HG03060 (cell line): Measurements from ENCODE around the gene ITGB6.
"Not testable (repeated sequence)": the region's sequence is repeated elsewhere in the genome, so short reads cannot be mapped to it uniquely, and the experiment has no call there.

Source experiments
- ATAC-seq: cut with Tn5 transposase; IDR thresholded peaks from one replicate; pipeline ENCODE4 v1.9.1; 2021; ENCODE audit warnings: low read depth, moderate number of reproducible peaks; ENCODE audit not compliant: unreplicated experiment

ITGB6 gene

DNA sequence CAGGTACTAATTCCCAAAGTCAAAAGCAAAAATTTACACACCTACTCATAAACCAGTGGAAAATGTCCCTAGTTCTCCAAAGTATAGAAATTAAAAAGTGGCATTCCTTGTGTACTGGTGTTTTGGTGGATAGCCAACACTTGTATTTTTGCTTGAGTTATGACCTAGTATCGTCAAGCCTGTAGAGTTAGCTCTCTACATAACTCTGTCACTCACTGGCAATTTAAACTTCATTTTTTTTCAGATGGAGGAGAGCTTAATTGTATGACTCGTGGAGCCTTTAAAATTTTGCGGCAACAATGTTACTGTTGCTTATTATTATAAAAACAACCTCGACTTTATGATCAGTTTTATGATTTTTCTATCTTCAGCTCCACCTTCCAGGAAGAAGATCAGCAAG is 58.7 kb downstream of the ITGB6 start:
- ATAC-seq = no peak

DNA sequence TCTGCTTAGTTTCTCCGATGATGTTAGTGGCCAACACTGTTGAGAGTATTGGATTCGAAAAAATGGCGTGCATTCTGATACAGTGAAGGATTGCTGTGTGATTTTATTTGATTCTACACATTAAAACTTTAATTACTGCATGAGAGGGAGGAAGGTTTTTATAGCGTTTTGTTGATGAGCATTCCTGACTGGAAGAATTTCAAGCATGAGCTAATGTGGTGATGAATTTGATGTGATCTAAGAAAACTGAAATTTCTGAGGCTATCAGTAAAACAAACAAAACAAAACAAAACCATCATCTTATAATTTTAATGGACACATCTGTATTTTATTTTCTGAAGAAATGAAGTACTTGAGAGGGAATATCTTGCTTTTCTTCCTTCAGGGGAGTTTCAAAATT is 59.6 kb downstream of the ITGB6 start:
- no peak for ATAC-seq

DNA sequence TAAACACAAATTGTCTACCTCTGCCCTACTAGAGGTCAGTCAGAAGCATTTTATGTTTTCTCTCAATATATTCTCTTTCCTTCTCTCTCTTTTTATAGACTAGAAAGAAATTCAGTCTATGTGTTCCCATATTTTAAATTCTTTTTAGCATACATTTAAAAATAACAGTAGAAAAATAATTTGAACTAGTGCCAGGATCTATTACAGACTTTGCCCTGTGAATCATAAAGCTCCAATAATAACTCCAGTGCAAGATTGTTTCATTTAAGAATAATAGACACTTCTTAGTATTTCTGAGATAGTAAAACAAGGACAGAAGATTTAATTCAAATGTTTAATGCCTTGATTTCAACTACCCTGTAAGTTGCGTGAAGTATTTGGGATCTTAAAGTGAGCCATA is 60.1 kb downstream of the ITGB6 start:
- ATAC-seq = no peak

DNA sequence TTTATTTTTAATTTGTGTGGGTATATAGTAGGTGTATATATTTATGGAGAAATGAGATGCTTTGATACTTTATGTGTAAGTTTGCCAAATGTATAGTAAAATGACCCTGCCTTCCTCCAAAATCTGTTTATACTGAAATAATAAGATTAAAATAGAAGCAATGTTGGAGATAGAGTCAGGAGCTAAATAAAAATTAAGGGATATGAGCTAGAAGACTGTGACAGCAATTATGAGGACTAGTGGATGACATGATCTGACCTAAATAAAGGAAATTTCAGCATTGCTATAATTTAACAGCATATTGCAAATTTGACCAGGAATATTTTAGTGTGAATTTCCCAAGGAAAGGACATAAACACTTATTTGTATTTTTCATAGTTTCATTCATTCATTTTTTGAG is 60.7 kb downstream of the ITGB6 start:
- no peak for ATAC-seq

DNA sequence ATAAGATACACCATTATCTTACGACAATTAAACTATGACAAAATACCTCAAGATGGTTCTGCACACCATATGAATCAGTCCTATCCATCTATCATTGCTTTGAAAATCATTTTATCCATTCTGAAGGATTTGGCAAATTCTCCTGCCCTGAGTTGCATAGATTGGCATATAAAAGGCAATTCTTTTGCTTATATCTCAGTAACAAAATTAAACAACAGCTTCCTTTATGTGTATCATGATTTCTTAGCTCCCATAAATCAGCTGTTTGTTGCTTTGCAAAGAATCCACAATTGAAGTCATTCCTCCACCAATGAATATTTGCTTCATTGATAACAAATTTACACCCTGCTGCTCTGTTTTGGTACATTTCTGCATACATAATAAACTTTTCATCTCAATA is 61.7 kb downstream of the ITGB6 start:
- ATAC-seq = no peak

DNA sequence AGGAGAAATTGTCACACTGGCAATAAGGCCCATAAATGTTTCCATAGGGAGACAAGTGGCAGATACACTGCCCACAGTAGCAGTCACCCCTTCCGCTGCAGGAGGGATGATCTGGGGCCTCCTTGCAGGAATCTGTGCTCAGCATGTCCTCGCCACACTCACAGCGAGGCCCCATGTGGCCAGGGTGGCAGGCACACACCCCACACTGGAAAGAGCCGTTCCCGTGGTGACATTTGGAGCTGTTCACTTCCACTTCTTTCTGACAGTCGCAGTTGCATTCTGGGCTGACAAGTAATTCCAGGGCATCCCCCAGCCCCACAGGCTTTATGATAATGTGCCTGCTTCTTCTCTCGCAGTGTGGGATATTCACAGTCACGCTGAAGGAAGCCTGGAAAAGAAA is 62.6 kb downstream of the ITGB6 start:
- ATAC-seq = no peak

DNA sequence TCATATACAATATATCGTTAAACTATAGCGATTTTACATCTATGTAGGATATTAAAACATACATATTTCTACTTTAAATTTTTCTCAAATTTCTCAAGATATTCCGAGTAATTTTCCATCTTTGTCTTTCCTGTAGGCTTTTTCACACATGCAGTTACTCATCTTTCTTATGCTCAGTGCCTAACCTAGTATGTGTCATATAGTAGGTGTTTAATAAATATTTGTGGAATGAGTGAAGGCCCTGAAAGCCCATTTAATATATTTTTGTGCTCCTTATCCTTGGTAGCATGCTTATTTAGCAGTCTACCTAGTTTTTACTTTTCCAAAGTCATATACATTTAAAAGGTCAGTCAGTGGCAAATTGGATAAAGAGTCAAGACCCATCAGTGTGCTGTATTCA is 67.3 kb downstream of the ITGB6 start:
- no peak for ATAC-seq

DNA sequence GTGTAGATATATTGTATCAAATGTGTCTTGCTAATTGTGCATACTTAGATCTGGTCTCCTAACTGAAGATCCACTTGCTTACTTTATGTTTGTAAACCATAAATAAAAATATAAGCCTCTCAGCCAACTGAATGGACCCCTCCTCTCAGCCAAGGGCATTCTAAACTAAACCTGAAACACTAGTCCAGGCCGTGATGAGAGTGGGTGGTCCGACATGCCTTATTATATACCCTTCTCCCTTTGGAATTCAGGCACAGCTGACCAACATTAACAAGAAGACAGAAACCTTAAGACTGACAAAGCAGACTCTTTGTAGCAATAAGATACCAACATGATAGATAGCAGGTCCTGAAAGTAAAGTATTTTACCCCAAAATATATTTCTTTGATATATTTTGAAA is 73.3 kb downstream of the ITGB6 start:
- ATAC-seq = no peak

DNA sequence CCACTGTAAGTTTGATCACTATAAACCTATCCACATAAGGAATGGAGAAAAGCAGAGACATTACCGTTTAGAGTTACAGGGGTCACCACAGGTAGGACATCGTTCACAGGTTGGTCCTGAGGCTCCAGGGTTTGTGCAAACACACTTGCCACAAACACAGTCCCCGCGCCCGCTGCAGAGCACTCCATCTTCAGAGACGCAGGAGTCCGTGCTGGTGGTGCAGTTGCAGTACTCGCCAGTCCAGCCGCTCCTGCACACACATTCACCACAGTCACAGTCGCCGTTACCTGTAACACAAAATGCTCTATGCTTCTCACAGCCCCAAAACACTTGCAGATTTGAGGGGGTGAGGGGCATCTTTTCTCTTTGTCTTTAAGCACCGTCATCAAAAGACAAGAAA is 73.8 kb downstream of the ITGB6 start:
- ATAC-seq = no peak

DNA sequence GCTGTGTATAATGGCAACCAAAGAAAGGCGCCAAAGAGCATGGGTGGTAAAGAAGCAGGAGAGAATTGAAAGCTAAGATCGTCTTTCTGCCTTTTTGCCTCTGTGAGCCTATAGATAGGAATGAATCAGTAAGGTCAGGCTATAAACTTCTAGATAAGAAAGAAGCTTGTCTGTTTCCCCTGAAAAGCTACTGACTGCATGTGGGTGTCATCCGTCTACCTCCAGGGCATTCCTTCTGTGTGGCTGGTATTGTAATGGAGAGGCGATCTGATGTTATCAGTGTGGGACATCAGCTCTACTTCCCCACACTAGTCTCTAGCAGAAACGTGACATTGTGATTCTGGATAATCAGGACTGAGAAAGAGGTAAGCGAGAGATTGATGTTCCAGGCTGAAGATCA is 74.2 kb downstream of the ITGB6 start:
- no peak for ATAC-seq

DNA sequence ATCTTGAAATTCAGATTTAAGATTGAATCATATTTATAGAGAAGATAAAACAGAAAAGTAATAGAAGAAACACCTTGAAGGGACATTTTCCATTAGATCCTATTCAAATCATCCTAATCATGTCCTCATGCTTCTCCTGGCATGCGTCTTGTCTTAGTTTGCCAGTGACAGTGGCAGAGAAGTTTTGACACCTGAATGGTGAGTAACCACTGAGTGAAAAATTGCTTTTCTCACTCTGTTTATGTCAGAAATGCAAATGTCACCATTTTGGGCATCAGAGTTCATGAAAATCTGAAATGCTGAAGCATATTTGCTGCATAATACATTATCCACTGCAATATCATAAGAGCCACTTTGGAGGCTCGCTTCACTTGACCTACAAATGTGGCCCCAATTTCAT is 74.7 kb downstream of the ITGB6 start:
- no peak for ATAC-seq

DNA sequence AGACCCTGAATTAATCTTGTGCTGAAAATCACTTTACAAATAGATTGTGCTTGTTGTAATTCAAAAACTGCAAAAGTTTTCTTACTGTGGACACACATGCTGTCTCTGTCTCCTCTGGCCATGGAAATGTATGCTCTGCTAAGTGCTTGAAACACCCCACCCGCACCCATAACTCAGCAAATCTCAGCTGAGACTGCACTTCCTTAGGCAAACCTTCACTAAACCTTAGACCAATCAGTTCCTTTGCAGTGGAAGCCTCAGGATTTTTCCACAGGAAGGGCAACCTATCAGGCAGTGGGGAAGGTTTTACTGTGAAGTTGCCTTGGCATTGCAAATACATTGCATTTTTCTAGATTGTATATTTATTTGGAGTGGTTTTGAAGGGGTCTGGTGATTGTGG is 75.5 kb downstream of the ITGB6 start:
- no peak for ATAC-seq

DNA sequence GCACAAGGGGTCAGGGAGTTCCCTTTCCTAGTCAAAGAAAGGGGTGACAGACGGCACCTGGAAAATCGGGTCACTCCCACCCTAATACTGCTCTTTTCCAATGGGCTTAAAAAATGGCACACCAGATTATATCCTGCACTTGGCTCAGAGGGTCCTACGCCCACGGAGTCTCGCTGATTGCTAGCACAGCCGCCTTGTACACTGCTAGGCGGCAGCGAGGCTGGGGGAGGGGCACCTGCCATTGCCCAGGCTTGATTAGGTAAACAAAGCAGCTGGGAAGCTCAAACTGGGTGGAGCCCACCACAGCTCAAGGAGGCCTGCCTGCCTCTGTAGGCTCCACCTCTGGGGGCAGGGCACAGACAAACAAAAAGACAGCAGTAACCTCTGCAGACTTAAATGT is 85.4 kb downstream of the ITGB6 start:
- ATAC-seq = not testable (repeated sequence)

DNA sequence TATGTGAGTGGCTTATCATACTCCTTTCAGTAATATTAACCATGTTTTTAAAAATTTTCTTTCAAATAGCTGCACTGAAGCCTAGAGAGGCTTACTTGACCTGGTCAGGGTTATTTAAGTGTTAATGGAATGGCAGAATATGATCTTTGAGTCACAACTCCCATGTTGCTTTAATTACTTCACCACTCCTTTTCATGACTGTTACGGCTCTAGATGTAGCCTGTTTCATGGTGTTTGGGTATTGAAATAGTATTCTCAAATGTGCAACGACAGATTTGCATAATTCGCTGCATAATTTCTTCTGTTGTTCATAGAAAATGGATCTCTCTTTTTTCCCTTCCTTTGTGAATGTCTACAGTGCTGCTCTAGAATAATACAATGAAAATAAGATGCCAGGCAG is 86.1 kb downstream of the ITGB6 start:
- no peak for ATAC-seq

DNA sequence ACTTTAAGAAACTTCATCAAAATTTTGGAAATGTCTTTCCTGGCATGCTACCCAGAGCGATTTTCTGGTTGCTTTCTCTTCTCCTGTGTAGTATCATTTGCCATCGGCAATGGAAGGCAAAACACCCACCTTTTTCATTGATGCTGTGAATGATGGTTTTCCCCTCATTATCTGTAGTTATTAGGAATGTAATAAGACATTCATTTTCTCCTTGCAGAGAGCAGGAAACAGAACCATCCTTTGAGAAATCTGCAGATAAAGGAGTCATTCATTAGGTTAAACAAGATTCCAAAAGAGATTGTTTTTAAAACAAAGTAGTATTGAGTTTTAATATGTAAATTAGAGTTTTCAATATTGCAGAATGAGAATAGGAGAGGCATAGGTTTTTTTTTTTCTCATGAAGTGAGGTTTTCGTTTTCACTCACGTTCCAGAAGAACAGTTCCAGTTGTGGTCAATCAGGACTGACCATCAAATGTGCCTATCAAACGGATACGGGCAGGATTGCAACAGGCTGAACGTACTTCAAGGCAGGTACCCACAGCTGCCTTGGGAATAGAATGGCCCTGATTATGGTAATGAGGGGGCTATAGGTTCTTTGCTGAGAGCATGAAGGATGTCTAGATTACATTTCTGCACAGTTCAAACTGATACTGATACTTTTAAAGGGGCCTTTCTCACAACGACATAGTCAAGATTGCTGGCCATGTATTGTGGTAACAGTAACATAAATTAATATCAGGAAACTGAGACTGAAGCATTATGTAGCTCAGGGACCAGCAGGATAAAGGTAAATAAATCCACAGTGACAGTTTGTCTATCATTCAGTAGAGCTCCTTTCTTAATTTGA is 87.9 kb downstream of the ITGB6 start:
- ATAC-seq = peak; percentile 60

DNA sequence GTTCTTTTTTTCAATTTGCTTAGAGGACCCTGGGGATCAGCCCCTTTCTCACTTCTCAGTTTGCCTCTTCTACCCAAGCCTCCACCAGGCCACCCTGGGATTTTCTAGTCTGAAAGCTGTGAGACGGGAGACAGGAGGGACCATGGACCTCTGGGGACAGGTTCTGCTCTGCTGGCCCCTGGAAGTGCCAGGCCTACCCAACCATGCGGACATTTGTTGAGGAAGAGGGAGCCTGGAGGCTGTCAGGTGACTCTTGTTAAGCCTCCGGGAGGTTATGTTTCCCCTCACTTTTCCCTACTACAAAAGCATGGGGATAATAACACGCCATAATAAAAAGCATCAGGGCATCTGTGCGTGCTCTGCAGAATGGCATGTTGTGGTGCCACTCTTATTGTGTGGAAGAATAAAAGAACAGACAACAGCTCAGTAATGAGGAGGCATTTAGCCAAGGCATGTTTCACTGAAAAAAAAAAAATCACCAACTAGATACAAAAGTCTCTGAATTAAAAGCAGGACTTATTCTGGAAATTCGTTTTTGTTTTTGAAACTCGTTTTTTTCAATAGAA is 89.3 kb downstream of the ITGB6 start:
- no peak for ATAC-seq

DNA sequence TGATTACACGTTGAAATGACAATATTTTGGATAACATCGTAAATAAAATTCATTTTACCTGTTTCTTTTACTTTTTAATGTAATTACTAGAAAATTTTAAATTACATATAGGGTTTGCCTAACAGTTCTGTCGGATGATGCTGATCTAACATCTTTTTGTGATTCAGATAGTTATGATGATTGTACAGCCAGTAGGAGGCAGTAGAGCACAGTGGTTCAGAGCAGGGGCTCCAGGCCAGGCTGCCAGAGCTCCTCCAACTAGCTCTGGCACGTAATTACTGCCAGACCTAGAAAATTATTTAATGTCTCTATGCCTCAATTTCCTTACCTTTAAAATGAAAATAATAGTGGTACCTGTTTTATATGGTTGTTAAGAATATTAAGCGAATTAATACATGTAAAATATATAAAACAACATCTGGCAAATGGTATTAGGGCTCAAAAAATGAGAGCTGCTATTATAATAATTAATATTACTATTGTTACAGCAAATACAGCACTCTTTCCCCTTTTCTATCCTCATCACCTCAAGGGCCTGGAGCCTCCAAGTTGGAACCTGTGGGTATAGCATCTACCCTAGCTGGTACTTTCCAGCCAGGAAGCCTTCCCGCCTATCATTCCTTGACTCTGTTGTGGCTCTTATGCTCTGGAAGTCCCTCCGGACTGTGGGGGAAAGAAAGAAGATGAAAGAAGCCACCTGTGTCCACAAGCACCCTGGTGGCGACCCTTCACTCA is 90.0 kb downstream of the ITGB6 start:
- no peak for ATAC-seq

DNA sequence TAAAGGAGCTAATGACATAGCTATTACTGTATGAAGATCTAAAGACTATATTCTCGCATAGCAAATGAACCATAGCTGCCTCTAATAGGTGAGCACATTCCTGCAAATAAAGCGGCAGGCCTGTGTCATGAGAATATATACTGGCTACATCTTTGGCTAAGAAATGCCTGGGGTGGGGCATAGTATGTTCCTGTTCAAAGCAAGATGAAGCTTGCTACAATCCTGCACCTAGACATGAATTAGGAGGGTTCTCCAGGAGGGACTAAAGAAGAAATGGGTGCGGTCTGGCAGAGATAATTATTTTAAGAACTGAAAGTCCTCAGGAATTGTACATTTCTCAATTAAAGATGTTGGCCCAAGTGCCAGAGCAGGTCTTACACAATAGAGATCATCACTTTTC is 90.8 kb downstream of the ITGB6 start:
- ATAC-seq = no peak

DNA sequence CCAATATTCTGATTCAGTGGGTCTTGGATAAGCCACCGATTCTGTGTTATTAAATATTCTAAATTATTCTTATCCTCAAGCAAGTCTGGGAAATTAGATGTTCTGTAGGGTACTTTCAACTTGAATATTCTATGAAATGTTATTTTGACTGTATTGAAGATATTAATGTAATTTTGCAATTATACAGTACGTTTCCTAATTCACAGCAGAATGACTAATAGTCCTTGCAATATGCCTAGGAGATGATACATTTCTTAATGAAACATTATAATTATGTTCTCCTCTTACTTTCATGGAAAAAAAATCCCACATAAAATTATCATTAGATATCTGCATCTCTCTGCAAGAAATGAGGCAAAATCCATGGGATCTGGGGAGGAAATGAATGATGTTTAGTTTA is 91.4 kb downstream of the ITGB6 start:
- no peak for ATAC-seq

DNA sequence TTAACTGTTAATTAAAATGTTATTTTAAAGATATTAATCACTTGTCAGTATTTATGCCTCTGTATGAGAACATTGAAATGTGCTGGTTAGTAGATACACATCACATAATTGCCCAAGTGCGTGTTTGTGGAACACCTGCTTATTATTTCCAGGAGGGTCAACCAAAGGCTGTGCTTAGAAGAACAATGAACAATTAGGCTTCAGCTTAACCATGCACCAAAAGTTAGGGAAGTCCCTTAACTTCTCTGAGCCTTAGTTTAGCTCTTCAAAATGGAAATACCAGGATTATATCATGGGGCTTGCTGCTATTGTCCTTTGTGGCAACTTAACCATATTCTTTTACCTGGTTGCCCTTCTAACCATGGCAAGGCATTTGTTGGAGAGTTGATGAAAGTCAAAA is 94.7 kb downstream of the ITGB6 start:
- ATAC-seq = no peak

DNA sequence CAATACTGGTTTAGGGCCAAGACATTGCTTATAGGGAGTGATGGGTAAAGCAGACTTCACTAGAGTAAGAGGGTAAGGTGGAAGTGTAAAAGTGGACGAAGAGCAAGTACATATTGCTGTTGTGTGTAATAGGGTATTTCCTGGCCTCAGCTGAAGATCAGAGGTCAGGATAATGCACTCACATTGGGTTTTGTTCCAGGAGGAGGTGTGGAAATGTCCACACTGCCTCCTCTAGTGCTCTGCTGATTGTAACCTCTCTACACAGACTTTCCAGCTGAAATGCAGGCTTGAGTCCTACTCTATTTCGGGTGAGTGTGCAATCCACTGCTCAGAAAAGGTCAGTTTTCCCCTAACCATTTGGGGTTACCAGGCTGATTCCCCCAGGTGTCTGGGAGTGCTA is 96.0 kb downstream of the ITGB6 start:
- ATAC-seq = no peak

DNA sequence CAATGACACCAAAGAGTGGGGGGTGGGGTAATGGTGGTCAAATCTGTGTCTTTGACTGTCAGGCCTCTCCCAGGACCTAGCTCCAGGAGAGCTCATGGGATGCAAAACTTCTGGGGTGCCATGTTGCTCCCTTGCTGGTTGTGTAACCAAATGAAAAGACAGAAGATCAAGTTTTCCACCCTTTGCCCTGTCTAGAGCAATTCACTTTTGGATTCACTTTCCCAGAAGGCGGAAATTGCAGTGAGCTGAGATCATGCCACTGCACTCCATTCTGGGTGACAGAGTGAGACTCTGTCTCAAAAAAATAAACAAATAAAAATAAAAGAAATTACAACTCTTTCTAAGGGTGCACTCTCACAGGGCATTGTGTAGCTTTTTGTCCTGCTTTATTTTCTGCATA is 102.7 kb downstream of the ITGB6 start:
- ATAC-seq = no peak
